ENCODE measurements around the gene MEX3B.
A peak's percentile ranks its signal among the peaks of the same experiment; 100 is the strongest.

Gene MEX3B

DNA sequence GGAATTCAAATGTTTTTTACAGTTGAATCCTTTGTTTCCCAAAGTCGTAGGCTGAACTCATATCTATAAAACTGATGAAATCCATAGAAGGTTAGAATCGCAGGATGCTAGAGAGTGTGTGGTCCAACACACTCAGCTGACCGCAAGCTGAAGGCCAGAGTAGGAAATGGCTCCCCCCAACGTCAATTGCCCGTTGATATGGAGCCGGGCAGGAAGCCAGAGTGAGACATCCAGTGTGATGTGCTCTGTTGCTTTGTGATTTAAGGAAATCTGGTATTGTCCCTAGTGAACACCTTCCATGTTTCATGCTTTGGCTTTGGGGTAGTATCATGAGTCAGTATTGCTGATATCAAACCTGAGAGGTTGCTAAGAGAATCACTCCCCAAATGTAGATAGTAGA is 5.8 kb upstream of the MEX3B start:
- H3K36me3 ChIP-seq (ENCODE audit: control insufficient read depth, insufficient read depth, low read length): no peaks in the 10 kb centered on the region
- DNase-seq (ENCODE audit: low read depth, low spot score): no peak
- H3K4me3 ChIP-seq (ENCODE audit: low read length): no peak overlapping the region
- no peaks in the 10 kb centered on the region for H3K9me3 ChIP-seq (ENCODE audit: control insufficient read depth, insufficient read depth, low read length)
- no CpG with 5 or more reads among the region's 6 CpGs for WGBS (ENCODE audit: insufficient coverage, insufficient read length)
- H3K4me1 ChIP-seq (ENCODE audit: control insufficient read depth, insufficient read depth, low read length): 0 out of 2 replicates have a peak, but pooled peaks cover 2% of the 10 kb centered on the region
- 0 out of 2 replicates have a peak, but pooled peaks cover 2% of the 10 kb centered on the region for H3K27me3 ChIP-seq (ENCODE audit: control insufficient read depth, insufficient read depth, low read length)
- no peak overlapping the region for H3K27ac ChIP-seq (ENCODE audit: low read length)

DNA sequence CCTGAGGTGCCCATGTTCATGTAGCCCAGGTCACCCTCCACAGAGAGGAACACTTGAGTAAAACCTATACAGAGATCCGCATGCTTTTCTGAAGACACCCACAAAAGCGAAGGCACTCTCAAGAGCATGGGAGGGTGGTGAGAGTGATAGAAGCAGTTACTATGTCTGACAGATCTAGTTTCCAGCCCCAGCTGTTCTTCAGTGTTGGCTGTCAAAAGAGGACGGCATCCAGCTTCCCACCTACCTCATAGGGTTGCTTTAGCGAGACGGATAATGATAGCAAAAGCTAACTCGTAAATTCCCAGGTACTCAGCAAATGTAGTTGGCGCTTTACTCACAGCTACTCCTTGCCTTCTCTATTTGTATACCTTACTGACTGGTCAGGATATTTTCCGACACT is 3.0 kb upstream of the MEX3B start:
- H3K4me1 ChIP-seq (ENCODE audit: control insufficient read depth, insufficient read depth, low read length): no peaks in the 10 kb centered on the region
- H3K9me3 ChIP-seq (ENCODE audit: control insufficient read depth, insufficient read depth, low read length): no peaks in the 10 kb centered on the region
- WGBS (ENCODE audit: insufficient coverage, insufficient read length): no CpG with 5 or more reads among the region's 8 CpGs
- H3K36me3 ChIP-seq (ENCODE audit: control insufficient read depth, insufficient read depth, low read length): no peaks in the 10 kb centered on the region
- no peak for DNase-seq (ENCODE audit: low read depth, low spot score)
- no peak overlapping the region for H3K27ac ChIP-seq (ENCODE audit: low read length)
- H3K4me3 ChIP-seq (ENCODE audit: low read length): no peak overlapping the region
- H3K27me3 ChIP-seq (ENCODE audit: control insufficient read depth, insufficient read depth, low read length): 0 out of 2 replicates have a peak, but pooled peaks cover 2% of the 10 kb centered on the region

DNA sequence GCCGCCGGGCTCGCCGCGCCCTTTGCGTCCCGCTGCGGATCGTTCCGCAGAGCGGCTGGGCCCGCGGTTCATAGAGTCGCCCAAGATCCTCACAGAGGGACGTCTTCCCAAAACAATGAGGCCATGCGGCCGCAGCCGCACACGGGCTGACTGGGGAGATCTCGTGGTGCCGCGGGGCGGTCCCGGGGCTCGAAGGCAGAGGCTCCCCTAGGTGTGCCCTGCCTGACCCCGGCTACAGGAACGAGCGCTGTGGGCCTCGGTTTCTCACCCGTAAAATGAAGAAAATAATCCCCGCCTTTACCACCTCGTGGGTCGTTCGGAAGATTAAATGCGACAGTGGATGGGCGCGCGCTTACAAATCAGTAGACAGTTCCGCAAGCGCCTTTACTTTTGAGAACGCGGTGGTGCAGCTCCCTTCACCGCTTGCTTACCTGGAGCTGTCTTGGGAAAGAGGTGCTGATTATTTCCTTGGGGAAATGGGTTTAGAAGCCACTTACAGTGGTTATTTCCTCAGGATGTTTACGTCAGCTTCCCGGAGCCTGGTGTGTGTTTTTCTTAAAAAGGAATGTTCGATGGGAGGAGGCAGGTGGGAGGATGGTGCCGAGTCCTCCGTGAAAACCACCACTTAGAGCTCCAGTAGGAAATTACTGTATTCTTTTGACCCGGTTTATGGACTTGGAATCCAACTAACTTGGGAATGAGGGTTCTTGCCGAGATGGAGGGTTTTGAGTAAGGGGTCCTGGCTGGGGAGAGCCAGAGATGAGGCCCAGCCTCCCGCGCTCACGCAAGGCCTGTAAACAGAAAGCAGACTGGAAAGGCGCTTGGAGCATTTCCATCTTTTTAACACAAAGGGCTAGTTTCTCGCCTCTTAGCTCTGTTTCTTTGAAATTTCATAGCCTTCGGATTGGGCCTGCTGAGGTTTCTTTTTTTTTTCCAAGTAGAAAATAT is 1.9 kb upstream of the MEX3B start:
- no CpG with 5 or more reads among the region's 56 CpGs for whole genome bisulfite sequencing (ENCODE audit: insufficient coverage, insufficient read length)
- H3K36me3 ChIP-seq (ENCODE audit: control insufficient read depth, insufficient read depth, low read length): no peaks in the 10 kb centered on the region
- peak overlapping the region; percentile 97; the same call in 1 of the 2 replicates for H3K4me3 ChIP-seq (ENCODE audit: low read length)
- peaks cover 3% of the 10 kb centered on the region; the same call in 1 of the 2 replicates for H3K4me1 ChIP-seq (ENCODE audit: control insufficient read depth, insufficient read depth, low read length)
- H3K27ac ChIP-seq (ENCODE audit: low read length): no peak overlapping the region
- H3K9me3 ChIP-seq (ENCODE audit: control insufficient read depth, insufficient read depth, low read length): no peaks in the 10 kb centered on the region
- DNase-seq (ENCODE audit: low read depth, low spot score): no peak
- 0 out of 2 replicates have a peak, but pooled peaks cover 2% of the 10 kb centered on the region for H3K27me3 ChIP-seq (ENCODE audit: control insufficient read depth, insufficient read depth, low read length)

DNA sequence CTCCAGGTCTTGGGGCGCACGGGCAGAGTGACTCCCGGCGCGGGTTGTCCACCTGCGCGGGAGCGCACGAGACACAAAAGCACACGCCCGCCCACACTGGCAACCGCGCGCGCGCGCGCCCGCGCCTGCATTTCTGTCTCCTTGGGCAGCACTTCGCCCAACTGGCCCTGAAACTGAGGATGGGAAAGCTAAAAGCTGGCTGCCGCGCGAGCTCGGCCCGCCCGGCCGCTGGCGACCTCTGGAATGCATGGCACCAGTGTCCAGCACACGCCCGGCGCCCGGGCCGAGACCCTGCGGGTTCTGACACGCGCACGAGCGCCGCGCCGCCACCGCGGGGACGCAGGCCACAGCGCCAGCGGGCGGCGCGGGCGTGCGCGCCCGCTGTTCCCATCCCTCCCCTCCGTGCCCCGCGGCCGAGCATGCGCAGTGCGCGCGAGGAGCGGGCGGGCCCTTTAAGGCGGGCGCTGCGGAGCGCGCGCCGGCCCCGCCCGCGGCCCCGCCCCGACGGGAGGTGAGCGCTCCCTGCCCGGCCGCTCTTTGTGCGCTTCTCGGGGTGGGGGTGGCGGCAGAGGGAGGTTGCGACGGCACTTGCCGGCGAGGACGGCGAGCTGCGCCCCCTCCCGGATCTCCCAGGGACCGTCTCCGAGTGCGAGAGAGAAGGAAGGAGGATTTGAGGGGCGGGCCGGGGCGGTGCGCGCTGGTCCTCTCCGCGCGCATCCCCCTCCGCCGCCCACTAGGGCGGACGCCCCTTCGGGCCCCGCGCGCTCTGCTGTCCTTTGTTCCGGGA is 1.0 kb upstream of the MEX3B start:
- H3K27me3 ChIP-seq (ENCODE audit: control insufficient read depth, insufficient read depth, low read length): 0 out of 2 replicates have a peak, but pooled peaks cover 2% of the 10 kb centered on the region
- peak overlapping the region; percentile 97 for H3K4me3 ChIP-seq (ENCODE audit: low read length)
- H3K36me3 ChIP-seq (ENCODE audit: control insufficient read depth, insufficient read depth, low read length): no peaks in the 10 kb centered on the region
- no CpG with 5 or more reads among the region's 111 CpGs for WGBS (ENCODE audit: insufficient coverage, insufficient read length)
- H3K9me3 ChIP-seq (ENCODE audit: control insufficient read depth, insufficient read depth, low read length): no peaks in the 10 kb centered on the region
- DNase-seq (ENCODE audit: low read depth, low spot score): no peak
- peaks cover 3% of the 10 kb centered on the region; the same call in 1 of the 2 replicates for H3K4me1 ChIP-seq (ENCODE audit: control insufficient read depth, insufficient read depth, low read length)
- H3K27ac ChIP-seq (ENCODE audit: low read length): no peak overlapping the region

DNA sequence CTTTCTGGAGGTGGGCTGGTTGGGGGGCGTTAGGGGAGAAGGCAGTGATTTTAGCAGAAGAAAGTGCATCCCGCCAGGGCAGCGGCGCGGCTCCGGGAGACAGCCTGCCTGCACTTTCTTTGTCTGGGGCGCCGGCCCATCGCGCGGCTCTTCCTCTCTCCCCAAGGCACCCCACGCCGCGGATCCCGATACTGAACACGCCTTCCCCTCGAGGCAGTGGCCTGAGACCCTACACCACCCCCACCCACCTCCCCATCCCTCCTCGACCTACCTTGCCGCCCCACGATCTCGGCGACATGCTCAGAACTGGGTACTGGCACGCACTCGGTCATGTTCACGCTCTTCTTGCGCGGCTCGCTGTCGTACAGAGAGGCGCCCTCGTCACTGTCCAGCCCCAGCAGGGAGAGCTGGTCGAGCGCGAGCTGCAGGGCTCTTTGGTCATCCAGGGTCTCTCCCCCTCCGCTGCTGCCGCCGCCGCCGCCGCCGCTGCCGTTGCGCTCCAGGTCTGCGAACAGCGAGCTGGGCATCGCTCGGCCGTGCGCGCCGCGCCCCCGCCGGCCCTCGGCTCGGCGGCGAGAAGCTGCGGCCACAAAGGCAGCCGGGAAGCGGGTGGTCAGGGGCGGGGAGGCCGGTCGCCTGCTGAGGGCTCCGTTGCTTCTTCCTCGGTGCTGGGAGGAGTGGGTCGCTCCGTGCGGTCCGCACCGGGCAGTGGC is 483 bp downstream of the MEX3B start:
- H3K4me1 ChIP-seq (ENCODE audit: control insufficient read depth, insufficient read depth, low read length): peaks cover 3% of the 10 kb centered on the region; the same call in 1 of the 2 replicates
- no peak overlapping the region for H3K27ac ChIP-seq (ENCODE audit: low read length)
- no CpG with 5 or more reads among the region's 71 CpGs for WGBS (ENCODE audit: insufficient coverage, insufficient read length)
- H3K9me3 ChIP-seq (ENCODE audit: control insufficient read depth, insufficient read depth, low read length): no peaks in the 10 kb centered on the region
- no peaks in the 10 kb centered on the region for H3K36me3 ChIP-seq (ENCODE audit: control insufficient read depth, insufficient read depth, low read length)
- H3K4me3 ChIP-seq (ENCODE audit: low read length): peak overlapping the region; percentile 97
- no peak for DNase-seq (ENCODE audit: low read depth, low spot score)
- 0 out of 2 replicates have a peak, but pooled peaks cover 2% of the 10 kb centered on the region for H3K27me3 ChIP-seq (ENCODE audit: control insufficient read depth, insufficient read depth, low read length)

DNA sequence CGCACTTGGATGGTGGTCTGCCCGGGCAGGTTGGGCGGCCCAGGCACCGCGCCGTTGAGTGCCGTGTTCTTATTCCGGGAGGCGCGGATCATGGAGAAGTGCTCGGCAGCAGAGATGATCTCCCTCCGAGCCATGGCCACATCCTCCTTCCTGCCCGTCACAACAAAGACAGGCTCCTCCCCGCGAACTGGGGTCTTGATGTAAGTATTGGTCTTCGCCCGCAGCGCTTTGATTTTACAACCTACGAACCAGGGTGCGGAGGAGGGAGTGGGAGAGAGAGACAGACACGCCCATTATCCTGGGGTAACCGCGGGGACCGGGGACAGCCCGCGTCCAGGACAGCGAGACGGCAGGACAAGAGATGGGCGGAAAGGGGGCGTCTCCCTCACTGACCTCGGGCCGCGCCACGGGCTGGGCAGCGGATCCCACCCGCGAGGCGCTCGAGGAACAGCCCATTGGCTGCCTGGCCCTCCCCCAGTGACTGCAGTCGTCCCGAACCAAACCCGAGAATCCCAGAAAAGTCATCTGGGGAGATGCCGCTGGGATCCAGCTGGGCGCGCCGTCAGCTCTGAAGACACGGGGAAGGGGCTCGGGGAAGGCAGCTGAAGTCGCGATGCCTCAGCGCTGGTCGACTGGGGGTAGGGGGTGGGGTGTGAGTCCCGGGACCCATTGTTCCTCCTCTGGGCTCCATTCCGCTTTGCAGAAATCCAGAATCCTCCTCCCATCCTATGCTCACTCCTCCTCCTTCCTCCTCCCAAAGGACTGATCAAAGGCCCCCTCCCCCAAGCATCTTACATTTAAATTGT is 1.2 kb downstream of the MEX3B start:
- H3K27me3 ChIP-seq (ENCODE audit: control insufficient read depth, insufficient read depth, low read length): 0 out of 2 replicates have a peak, but pooled peaks cover 2% of the 10 kb centered on the region
- WGBS (ENCODE audit: insufficient coverage, insufficient read length): no CpG with 5 or more reads among the region's 54 CpGs
- peaks cover 3% of the 10 kb centered on the region; the same call in 1 of the 2 replicates for H3K4me1 ChIP-seq (ENCODE audit: control insufficient read depth, insufficient read depth, low read length)
- no peak overlapping the region for H3K27ac ChIP-seq (ENCODE audit: low read length)
- no peaks in the 10 kb centered on the region for H3K36me3 ChIP-seq (ENCODE audit: control insufficient read depth, insufficient read depth, low read length)
- no peaks in the 10 kb centered on the region for H3K9me3 ChIP-seq (ENCODE audit: control insufficient read depth, insufficient read depth, low read length)
- DNase-seq (ENCODE audit: low read depth, low spot score): no peak
- H3K4me3 ChIP-seq (ENCODE audit: low read length): peak overlapping the region; percentile 97

DNA sequence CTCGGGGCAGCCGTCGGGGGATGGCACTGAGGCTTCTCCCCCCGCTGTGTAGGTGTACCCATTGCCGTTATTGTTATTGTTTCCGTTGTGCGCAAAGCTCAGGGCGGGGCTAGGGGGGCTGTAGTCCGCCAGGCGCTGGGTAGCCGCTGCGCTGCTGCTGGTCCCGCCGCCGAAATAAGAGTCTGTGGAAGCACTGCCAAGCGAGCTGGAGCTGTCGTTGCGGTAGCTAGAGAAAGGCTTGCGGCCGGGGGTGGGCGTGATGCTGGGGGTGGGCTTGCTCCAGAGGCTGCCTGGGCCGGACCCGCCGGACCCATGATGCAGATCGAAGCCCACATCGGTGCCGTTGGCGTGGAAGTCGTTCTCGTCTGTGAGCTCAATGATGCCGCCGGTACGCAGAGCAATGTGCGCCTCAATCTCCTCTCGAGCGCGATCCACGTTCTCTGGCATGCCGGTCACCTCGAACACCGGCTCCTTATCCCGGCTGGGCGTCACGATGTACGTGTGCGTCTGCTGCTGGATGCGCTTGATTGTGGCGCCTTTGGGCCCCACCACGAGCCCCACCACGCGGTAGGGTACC is 1.9 kb downstream of the MEX3B start:
- H3K4me1 ChIP-seq (ENCODE audit: control insufficient read depth, insufficient read depth, low read length): peaks cover 3% of the 10 kb centered on the region; the same call in 1 of the 2 replicates
- WGBS (ENCODE audit: insufficient coverage, insufficient read length): no CpG with 5 or more reads among the region's 51 CpGs
- no peak overlapping the region for H3K27ac ChIP-seq (ENCODE audit: low read length)
- DNase-seq (ENCODE audit: low read depth, low spot score): no peak
- H3K4me3 ChIP-seq (ENCODE audit: low read length): peak overlapping the region; percentile 97; the same call in 1 of the 2 replicates
- no peaks in the 10 kb centered on the region for H3K36me3 ChIP-seq (ENCODE audit: control insufficient read depth, insufficient read depth, low read length)
- no peaks in the 10 kb centered on the region for H3K9me3 ChIP-seq (ENCODE audit: control insufficient read depth, insufficient read depth, low read length)
- 0 out of 2 replicates have a peak, but pooled peaks cover 2% of the 10 kb centered on the region for H3K27me3 ChIP-seq (ENCODE audit: control insufficient read depth, insufficient read depth, low read length)

DNA sequence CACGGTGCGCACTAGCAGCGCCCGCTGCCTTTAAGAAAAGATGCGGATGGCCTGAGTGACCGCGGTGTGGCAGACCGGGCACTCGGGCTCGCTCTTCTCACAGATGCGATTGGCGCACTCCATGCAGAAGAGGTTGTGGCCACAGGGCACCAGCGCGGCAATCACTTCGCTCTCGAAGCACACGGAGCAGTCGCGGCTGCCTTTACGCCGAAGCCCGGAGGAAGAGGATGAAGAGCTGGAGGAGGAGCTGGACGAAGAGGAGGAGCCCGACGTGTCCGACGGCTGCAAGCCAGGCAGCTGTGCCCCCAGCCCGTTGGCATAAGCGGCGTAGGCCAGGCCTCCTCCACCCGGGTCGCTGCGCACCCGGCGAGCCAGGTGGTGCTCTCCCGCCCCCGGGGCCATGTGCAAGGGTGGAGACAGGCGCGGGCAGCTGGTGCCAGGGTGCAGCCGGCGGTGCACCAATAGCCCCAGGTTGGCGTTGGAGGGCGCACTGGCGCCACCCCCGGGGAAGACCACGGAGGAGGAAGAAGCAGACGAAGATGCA is 2.6 kb downstream of the MEX3B start:
- Histone ChIP-seq H3K27me3 (ENCODE audit: control insufficient read depth, insufficient read depth, low read length) (no peaks in the 10 kb centered on the region), H3K4me1 (ENCODE audit: control insufficient read depth, insufficient read depth, low read length) (peaks cover 3% of the 10 kb centered on the region; the same call in 1 of the 2 replicates), H3K9me3 (ENCODE audit: control insufficient read depth, insufficient read depth, low read length) (no peaks in the 10 kb centered on the region), H3K27ac (ENCODE audit: low read length) (no peak overlapping the region), H3K36me3 (ENCODE audit: control insufficient read depth, insufficient read depth, low read length) (no peaks in the 10 kb centered on the region), H3K4me3 (ENCODE audit: low read length) (peak overlapping the region; percentile 97; the same call in 1 of the 2 replicates)
- WGBS (ENCODE audit: insufficient coverage, insufficient read length): no CpG with 5 or more reads among the region's 47 CpGs
- no peak for DNase-seq (ENCODE audit: low read depth, low spot score)

DNA sequence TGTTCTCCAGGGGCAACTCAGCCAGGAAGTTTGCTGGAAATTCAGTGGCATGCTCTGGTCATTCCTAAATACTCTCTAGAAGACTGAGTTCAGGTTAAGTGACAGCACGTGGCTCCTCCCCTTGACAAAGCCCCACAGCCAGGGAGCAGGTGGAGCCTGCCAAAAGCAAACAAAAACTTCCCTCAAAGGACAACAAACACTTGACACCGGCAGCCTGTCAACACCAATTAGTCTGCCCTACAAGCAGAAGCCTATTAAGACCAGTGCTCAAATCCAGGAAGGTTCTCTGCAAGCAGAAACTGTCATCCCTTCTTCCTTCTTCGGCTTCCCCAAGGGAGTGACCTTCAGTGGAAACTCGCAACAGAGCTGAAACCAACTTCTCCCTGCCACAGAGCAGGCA is 5.0 kb downstream of the MEX3B start:
- Histone ChIP-seq H3K4me1 (ENCODE audit: control insufficient read depth, insufficient read depth, low read length) (peaks cover 3% of the 10 kb centered on the region; the same call in 1 of the 2 replicates), H3K36me3 (ENCODE audit: control insufficient read depth, insufficient read depth, low read length) (no peaks in the 10 kb centered on the region), H3K9me3 (ENCODE audit: control insufficient read depth, insufficient read depth, low read length) (no peaks in the 10 kb centered on the region), H3K4me3 (ENCODE audit: low read length) (no peak overlapping the region), H3K27me3 (ENCODE audit: control insufficient read depth, insufficient read depth, low read length) (no peaks in the 10 kb centered on the region), H3K27ac (ENCODE audit: low read length) (no peak overlapping the region)
- no CpG with 5 or more reads among the region's 4 CpGs for WGBS (ENCODE audit: insufficient coverage, insufficient read length)
- no peak for DNase-seq (ENCODE audit: low read depth, low spot score)
